Sigmoid colon (tissue), 3 donors: Measurements from ENCODE around the gene RNF217.

ENCODE experiments used
- CTCF ChIP-seq, 4 experiments: fragments of 450-650 bp in 3 of 4; fragments of 200-600 bp in 1 of 4; IDR thresholded peaks; one replicate each; pipeline ENCODE4 v1.5.1; 2016 to 2019; ENCODE audit warnings: antibody characterized with exemption in 4 of 4, mild to moderate bottlenecking in 3 of 4, moderate library complexity in 2 of 4
- POLR2A ChIP-seq, 2 donors: fragments of 450-650 bp; IDR thresholded peaks; one replicate each; pipeline ENCODE4 v1.6.1; 2016; ENCODE audit warnings: antibody characterized with exemption in 2 of 2, mild to moderate bottlenecking in 2 of 2, moderate library complexity in 2 of 2

- no peak for TF ChIP-seq CTCF (IDR thresholded peaks at IDR 0.05)
- TF ChIP-seq POLR2A (IDR thresholded peaks at IDR 0.05): no peak
Observed at GRCh38 chr6:124970763-124971162, 8.5 kb downstream of the RNF217 start.
